ENCODE results near the gene CST3. TPM values are rescaled to one million over a fixed set of nuclear protein-coding genes. Genes with fewer than 3 reads are reported as not detected.

The CST3 gene
- polyA plus RNA-seq, 1 donor = 101 TPM

DNA sequence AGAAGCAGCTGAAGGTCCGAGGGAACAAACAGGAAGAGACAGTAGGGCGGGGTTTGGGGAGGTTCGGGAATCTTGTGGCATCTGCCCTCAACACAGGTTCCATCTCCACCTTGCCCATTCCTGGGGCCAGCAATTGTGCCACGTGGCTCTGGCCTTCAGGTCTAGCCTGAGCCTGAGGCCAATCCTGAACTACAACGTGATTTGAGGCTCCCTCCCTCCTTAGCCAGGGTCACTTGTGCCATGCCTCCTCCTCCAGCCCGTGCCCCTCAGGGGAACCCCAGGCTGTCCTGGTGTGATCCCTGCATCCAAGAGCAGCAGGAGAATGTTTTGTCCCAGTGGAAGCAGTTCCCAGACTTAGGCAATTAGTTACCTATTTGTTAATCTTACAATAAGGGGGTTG, 35.1 kb downstream of the CST3 start:
- no peak for DNase-seq (ENCODE audit: low read depth)

- DNase-seq (ENCODE audit: low read depth) = no peak
Measured at GRCh38 chr20:23602241-23602640, 35.5 kb downstream of the CST3 start.

DNA sequence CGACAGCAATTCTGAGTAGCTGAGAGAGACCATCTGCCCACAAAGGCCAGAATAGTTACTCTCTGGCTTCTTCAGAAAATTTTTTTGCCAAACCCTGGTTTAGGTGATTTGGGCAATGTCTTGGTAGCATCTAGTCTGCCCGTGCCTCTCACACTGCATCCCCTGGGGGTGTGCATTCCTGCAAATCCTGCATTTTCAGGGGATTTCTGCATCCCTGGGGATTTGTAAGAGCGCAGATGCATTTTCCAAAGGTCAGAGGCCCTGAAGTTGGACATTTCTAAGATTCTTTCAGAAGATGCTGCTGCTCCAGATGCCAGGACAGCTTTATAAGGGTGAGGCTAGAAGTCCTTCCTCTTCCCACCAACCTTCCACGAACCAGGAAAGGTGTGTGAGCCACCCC, 36.0 kb downstream of the CST3 start:
- DNase-seq (ENCODE audit: low read depth) = no peak

DNA sequence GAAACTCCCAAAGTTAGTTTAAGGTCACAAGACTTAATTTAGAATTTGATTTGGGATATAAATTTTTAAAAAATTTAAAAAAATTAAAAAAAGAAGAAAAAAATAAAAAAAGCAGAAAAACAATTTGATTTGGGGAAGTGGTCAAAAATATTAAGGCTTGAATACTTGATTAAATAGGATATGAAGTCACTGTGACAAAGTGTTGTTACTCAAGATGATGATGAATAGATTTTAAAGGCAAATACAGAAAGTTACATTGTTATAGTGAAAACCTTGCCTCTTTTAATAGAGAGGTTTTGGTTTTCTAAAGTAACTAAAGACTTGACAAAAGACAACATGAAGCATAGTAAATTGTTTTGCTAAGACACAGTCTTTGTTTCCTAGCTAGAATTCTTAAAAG, 39.3 kb downstream of the CST3 start:
- no peak for DNase-seq (ENCODE audit: low read depth)

GRCh38 chr20:23596579-23597250, 41.0 kb downstream of the CST3 start:
- DNase-seq (ENCODE audit: low read depth) = no peak

GRCh38 chr20:23595941-23596340, 41.8 kb downstream of the CST3 start:
- DNase-seq (ENCODE audit: low read depth) = no peak

DNA sequence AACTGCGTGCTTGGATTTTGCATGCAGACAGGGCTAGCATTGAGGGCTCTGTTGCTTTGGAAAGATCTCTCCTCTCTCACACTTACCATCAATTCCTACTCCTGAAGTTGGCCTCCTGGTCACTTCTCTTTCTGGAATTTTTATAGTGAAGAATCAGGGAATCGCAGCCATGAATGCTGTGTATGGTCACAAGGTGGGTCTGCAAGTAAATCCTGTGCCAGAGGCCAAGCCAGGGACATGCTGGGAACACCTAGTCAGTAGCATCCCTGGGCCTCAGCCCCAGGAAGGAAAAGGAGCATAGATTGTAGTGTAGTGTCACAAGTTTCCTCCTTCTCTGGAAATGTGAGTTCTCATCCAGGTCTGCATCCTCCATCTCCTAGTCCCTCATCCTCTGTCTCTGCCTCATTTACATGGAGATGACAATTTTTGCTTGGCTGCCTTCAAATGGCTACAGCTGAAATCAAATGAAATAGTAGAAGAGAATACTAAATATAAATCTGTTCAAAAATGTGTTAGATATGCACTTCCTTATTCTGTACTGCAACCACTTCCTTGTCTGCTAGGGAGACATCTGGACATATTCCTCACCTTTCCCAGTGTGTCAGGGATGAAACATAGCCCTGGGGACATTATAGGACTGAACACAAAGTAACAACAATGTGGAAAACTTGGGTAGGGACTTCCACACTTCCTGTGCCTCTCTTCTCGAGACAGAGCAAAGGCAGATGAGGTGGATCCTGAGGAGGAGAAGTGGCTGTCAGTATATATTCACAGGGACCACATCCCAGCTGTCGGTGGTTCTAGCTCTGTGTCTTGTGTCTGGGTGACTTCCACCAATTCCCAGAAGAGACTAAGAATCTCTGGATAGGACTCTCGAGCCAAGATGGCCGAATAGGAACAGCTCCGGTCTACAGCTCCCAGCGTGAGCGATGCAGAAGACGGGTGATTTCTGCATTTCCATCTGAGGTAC, 49.0 kb downstream of the CST3 start:
- DNase-seq (ENCODE audit: low read depth) = no peak

- no peak for DNase-seq (ENCODE audit: low read depth)
Measured at GRCh38 chr20:23587631-23588030, 50.1 kb downstream of the CST3 start.

GRCh38 chr20:23586735-23587525, 50.8 kb downstream of the CST3 start:
- DNase-seq (ENCODE audit: low read depth) = no peak

- no peak for DNase-seq (ENCODE audit: low read depth)
Measured at GRCh38 chr20:23585808-23586734, 51.7 kb downstream of the CST3 start.

DNA sequence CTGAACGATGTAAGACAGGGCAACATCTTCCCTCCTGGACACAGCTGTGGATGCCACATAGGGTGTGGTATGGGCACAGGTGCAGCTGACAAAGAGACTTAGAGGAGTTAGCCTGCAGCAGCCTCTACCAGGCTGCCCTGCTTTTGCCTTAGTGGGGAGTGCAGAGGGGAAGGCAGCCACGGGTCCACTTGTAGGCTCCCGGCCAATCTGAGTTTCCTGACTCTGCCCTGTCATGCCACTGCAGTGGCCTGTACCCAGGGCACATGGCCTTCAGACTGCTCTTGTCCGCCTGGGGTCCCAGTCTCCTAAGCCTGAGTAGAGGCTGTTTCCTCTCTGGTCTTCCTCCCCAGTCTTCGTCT, 52.3 kb downstream of the CST3 start:
- DNase-seq (ENCODE audit: low read depth) = no peak

DNA sequence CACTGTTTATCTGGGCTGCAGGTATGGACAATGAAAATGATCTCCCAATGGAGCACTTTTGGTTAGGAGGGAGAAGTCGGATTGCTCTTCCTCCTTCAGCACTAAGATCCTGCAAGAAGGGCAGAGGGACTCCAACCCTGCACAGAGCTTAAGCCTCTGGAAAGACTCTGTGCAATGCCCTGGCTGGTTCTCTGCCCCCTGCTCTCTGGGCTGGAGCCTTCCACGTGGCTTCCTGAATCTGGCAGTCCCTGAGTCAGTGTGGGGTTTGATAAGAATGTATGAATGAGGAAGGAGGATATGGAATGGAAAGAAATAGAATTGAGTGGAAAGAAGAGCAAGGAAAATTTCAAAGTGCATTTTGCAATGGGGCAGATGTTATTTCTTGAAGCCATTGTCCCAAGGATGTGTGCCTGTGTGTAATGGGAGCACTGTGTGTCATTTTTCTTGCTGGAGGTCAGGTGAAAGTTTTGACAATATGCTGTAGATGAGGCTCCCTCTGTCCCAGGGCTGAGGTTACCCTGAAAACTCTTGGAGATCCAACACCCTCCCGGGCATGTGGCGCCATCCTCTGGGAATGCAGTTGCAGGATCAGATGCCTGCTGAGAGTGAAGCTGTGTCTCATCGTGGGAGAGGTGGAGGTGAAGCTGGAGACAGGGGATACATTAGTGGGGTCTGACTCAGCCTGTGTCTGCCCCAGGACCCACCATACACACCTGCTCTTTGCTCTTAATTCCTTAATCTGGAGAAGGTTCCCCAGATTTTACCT, 53.1 kb downstream of the CST3 start:
- no peak for DNase-seq (ENCODE audit: low read depth)

Other genes with a start within 250 kb of the CST3 start
- gene NAPB, start 216.5 kb downstream of the CST3 start, polyA plus RNA-seq (ENCODE audit: insufficient read length) = 7.3 TPM
- gene CSTL1, start 198.3 kb downstream of the CST3 start, polyA plus RNA-seq (ENCODE audit: insufficient read length) = not detected
- not detected for gene CST11, start 185.1 kb downstream of the CST3 start, polyA plus RNA-seq (ENCODE audit: insufficient read length)
- not detected for gene CST8, start 146.8 kb downstream of the CST3 start, polyA plus RNA-seq (ENCODE audit: insufficient read length)
- not detected for gene CST9L, start 69.5 kb downstream of the CST3 start, polyA plus RNA-seq (ENCODE audit: insufficient read length)
- not detected for gene CST9, start 32.0 kb downstream of the CST3 start, polyA plus RNA-seq (ENCODE audit: insufficient read length)
- gene CST4, start 51.1 kb upstream of the CST3 start, polyA plus RNA-seq (ENCODE audit: insufficient read length) = not detected
- not detected for gene CST1, start 113.0 kb upstream of the CST3 start, polyA plus RNA-seq (ENCODE audit: insufficient read length)
- gene CST2, start 188.8 kb upstream of the CST3 start, polyA plus RNA-seq (ENCODE audit: insufficient read length) = not detected
- not detected for gene CST5, start 241.8 kb upstream of the CST3 start, polyA plus RNA-seq (ENCODE audit: insufficient read length)

Measured in forelimb muscle (tissue), 1 donor.